Ascending aorta (tissue), 2 donors: Measurements from ENCODE around the gene TCF4. TPM values are rescaled to one million over a fixed set of nuclear protein-coding genes. Genes with fewer than 3 reads are reported as not detected.

Source experiments
- DNase-seq, 2 donors: peaks; one replicate each; pipeline ENCODE4 v3.0.0-alpha.2; 2019; ENCODE audit warnings: low spot score in 2 of 2
- H3K27ac ChIP-seq, 2 donors: fragments of 200-600 bp; sonication (generic); one replicate each; pipeline ENCODE4 v1.5.1; 2016 to 2017; ENCODE audit warnings: mild to moderate bottlenecking in 1 of 2
- H3K27me3 ChIP-seq: fragments of 200-600 bp; sonication (generic); one replicate; pipeline ENCODE4 v1.5.1; 2017
- H3K36me3 ChIP-seq, 2 donors: fragments of 200-600 bp; sonication (generic); one replicate each; pipeline ENCODE4 v1.5.1; 2016
- H3K4me1 ChIP-seq, 2 donors: fragments of 200-600 bp; sonication (generic); one replicate each; pipeline ENCODE4 v1.5.1; 2016 to 2017; ENCODE audit warnings: mild to moderate bottlenecking in 1 of 2
- H3K4me3 ChIP-seq, 2 donors: fragments of 200-600 bp; sonication (generic); one replicate each; pipeline ENCODE4 v1.5.1; 2016 to 2017; ENCODE audit warnings: mild to moderate bottlenecking in 1 of 2
- H3K9me3 ChIP-seq, 2 donors: fragments of 200-600 bp; sonication (generic); one replicate each; pipeline ENCODE4 v1.5.1; 2016
- CTCF ChIP-seq, 3 experiments: fragments of 200-600 bp in 2 of 3; fragments of 450-650 bp in 1 of 3; sonication (generic) in 2 of 3; IDR thresholded peaks; one replicate each; pipeline ENCODE4 v1.5.1; 2016 to 2019; ENCODE audit warnings: antibody characterized with exemption in 3 of 3, mild to moderate bottlenecking in 1 of 3, moderate library complexity in 1 of 3
- intact Hi-C: fragments of 100-400 bp; cut with DNase I; formaldehyde crosslinking; loops from one replicate; pipeline ENCODE4 v1.15.1; 2023
- total RNA-seq: library from RNA; depleted of rRNA; stranded (reverse); fragments of >200 nt; gene quantifications from one replicate; pipeline ENCODE4 v1.1.0, GENCODE V29; 2016

Gene TCF4
- total RNA-seq, 1 donor from 2014 or later: 180 TPM

GRCh38 chr18:55314031-55314430, 274.0 kb downstream of the TCF4 start:
- no peak for DNase-seq
- Histone ChIP-seq H3K27me3 (no peaks in the 10 kb centered on the region), H3K27ac (no peak overlapping the region), H3K4me3 (no peak overlapping the region), H3K36me3 (no peaks in the 10 kb centered on the region), H3K9me3 (no peaks in the 10 kb centered on the region), H3K4me1 (peaks cover 4 to 29% of the 10 kb centered on the region in 2 donors)
- intact Hi-C loops: no loop called here
- TF ChIP-seq CTCF (IDR thresholded peaks at IDR 0.05): no peak

GRCh38 chr18:55310863-55311262, 277.1 kb downstream of the TCF4 start:
- Histone ChIP-seq H3K27me3 (no peaks in the 10 kb centered on the region), H3K4me1 (peaks cover 4 to 15% of the 10 kb centered on the region in 2 donors), H3K9me3 (no peaks in the 10 kb centered on the region), H3K27ac (no peak overlapping the region), H3K4me3 (no peak overlapping the region), H3K36me3 (no peaks in the 10 kb centered on the region)
- DNase-seq: no peak
- no peak for TF ChIP-seq CTCF (IDR thresholded peaks at IDR 0.05)
- intact Hi-C loops: no loop called here

GRCh38 chr18:55310044-55310676, 277.8 kb downstream of the TCF4 start:
- H3K4me3 ChIP-seq: no peak overlapping the region
- DNase-seq: no peak
- peaks cover 4 to 15% of the 10 kb centered on the region in 2 donors for H3K4me1 ChIP-seq
- H3K9me3 ChIP-seq: no peaks in the 10 kb centered on the region
- H3K27me3 ChIP-seq: no peaks in the 10 kb centered on the region
- H3K27ac ChIP-seq: no peak overlapping the region
- intact Hi-C loops: no loop called here
- TF ChIP-seq CTCF (IDR thresholded peaks at IDR 0.05): no peak
- H3K36me3 ChIP-seq: no peaks in the 10 kb centered on the region

GRCh38 chr18:55309249-55309648, 278.7 kb downstream of the TCF4 start:
- no peak for DNase-seq
- intact Hi-C loops: no loop called here
- no peak overlapping the region for H3K27ac ChIP-seq
- no peaks in the 10 kb centered on the region for H3K36me3 ChIP-seq
- no peaks in the 10 kb centered on the region for H3K9me3 ChIP-seq
- no peak for TF ChIP-seq CTCF (IDR thresholded peaks at IDR 0.05)
- no peak overlapping the region for H3K4me3 ChIP-seq
- H3K4me1 ChIP-seq: peaks cover 0 to 12% of the 10 kb centered on the region in 2 donors
- H3K27me3 ChIP-seq: no peaks in the 10 kb centered on the region

- no peak for TF ChIP-seq CTCF (IDR thresholded peaks at IDR 0.05)
- Histone ChIP-seq H3K36me3 (no peaks in the 10 kb centered on the region), H3K27ac (no peak overlapping the region), H3K9me3 (no peaks in the 10 kb centered on the region), H3K4me3 (no peak overlapping the region), H3K4me1 (peaks cover 0 to 17% of the 10 kb centered on the region in 2 donors), H3K27me3 (no peaks in the 10 kb centered on the region)
- DNase-seq: no peak
- intact Hi-C loops: no loop called here
These were observed 280.5 kb downstream of the TCF4 start for GRCh38 chr18:55307505-55307904.
